ENCODE results near the gene SHROOM3. TPM values are rescaled to one million over a fixed set of nuclear protein-coding genes. Genes with fewer than 3 reads are reported as not detected.

SHROOM3 gene
- total RNA-seq, 1 donor from 2014 or later = 25.0 TPM

DNA sequence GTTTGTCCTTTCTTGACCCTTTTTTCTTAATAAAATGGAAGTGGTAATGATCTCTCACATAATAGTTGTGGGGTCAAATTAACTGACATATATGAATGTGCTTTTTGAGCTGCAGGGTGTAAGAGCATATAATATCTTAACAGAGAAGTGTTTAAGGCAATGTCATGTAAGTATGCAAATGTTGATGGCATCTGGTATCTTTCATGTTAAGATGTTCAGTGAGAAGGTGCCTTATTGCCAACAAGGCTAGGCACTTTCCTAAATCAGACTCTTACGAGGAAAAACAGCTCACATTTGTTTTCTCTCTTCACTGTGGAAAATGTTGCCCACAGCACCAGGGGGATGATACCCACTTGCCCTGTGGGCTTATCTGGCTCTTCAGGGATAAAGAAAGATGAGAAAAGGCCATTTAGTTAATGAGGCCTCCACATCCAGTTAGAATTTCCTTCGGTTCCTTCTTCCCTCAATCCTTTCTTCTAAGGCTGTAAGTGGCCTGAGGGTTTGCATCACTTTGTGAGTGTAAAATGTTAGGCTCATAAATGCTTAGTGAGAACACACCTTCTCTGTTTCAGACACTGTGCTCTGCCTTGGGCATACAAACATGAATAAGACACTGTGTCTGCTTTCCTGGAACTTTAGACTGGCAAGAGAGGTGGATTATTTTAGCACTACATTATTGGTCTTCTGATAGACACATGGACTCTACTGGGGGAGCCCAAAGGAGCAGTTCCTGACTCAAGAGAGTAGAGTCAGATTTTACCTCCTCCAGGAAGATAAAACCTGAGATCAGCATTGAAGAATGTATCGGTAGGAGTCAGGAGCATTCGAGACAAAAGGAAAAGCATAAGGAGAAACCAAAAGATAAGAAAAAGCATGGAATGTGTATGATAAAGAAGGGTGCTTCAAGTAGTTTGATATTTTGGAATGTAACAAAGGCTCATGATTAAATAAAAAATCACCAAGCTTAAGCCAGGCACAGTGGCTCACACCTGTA, 327.4 kb downstream of the SHROOM3 start:
- intact Hi-C loops (cut with DNase I) = no loop called here
- no peak for DNase-seq (ENCODE audit: low spot score)

- intact Hi-C loops (cut with DNase I) = no loop called here
- no peak for DNase-seq (ENCODE audit: low spot score)
These were observed 329.2 kb downstream of the SHROOM3 start for GRCh38 chr4:76764251-76764650.

- no peak for DNase-seq (ENCODE audit: low spot score)
- intact Hi-C loops (cut with DNase I) = no loop called here
These were observed 330.6 kb downstream of the SHROOM3 start for GRCh38 chr4:76765473-76766183.

- intact Hi-C loops (cut with DNase I) = no loop called here
- no peak for DNase-seq (ENCODE audit: low spot score)
These were observed 333.0 kb downstream of the SHROOM3 start for GRCh38 chr4:76767983-76768382.

DNA sequence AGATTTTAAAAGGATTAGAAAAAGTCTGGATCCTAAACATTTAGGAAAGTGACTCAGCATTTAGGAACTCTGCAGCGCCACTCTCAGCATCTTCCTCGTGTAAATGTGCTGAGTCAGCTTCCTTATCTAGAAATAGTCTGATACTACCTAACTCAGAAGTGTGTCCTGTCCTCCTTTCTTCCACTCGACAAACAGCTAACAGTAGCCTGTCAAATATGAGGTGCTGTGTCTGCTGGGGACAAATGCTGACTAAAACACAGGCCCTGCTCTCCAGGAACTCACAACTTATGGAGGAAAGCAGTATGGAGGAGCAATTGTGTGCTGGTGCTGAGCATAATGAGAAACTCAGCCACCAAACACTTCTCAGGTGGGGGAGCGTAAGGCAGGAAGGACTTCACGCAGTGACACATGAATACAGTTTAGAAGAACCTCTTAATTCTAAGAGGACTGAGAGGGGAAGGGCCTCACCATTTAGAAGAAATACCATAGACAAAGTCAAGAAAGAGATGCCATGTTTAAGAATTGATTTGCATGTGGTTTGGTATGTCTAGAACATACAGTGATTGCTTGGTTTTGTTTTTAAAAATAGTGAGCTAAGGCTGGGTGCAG, 337.6 kb downstream of the SHROOM3 start:
- no peak for DNase-seq (ENCODE audit: low spot score)
- intact Hi-C loops (cut with DNase I) = no loop called here

DNA sequence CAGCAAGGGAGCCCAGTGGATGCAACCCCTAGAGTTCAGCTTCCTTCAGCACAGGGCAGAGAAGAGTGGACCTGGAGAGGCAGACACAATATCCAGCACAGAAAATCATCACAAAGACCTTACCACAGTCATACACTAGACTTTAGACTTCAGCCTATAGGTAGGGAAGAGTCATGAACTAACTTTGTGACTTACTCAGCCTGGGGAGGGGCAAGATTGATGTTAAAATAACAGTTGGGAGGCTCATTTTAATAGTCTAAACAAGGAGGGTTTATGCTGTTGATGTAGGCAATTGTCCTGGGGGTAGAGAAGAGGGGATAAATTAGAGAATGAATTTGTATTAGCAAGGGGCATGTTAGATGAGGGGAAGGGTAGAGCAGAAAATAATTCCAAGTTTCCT, 338.7 kb downstream of the SHROOM3 start:
- intact Hi-C loops (cut with DNase I) = no loop called here
- no peak for DNase-seq (ENCODE audit: low spot score)

DNA sequence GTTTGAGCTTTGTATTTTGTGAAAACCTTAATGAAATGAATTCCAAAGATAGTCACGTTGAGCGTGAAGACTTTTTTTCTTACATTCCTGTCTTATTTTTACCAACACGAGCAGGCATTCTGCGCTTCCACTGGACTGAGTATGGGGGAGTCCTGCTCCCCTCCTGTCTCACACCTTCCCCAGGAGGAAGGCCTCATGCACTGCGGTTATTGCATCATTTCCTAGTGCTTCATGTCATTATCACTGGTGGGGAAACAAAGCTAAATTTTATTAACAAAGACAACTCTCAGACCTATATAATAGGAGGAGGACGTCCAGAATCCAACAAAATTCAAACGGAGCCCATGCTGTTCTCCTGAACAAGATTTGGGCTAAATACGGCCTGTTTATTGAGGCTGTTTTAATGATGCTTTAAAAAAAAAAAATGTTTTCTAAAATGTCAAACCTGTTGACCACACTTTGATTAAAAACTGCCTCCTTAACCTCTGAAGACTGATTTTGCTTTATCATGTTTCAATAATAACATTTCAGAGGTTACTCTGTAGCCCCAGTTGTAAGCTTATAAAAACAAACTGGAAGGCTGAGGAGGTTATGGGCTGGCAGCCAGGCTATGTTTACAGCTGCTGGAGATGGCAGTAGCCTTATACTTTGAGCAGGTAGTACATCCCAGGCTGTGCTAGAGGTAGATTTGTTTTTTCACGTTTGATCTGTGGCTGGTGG, 344.9 kb downstream of the SHROOM3 start:
- intact Hi-C loops (cut with DNase I) = no loop called here
- DNase-seq (ENCODE audit: low spot score) = no peak

DNA sequence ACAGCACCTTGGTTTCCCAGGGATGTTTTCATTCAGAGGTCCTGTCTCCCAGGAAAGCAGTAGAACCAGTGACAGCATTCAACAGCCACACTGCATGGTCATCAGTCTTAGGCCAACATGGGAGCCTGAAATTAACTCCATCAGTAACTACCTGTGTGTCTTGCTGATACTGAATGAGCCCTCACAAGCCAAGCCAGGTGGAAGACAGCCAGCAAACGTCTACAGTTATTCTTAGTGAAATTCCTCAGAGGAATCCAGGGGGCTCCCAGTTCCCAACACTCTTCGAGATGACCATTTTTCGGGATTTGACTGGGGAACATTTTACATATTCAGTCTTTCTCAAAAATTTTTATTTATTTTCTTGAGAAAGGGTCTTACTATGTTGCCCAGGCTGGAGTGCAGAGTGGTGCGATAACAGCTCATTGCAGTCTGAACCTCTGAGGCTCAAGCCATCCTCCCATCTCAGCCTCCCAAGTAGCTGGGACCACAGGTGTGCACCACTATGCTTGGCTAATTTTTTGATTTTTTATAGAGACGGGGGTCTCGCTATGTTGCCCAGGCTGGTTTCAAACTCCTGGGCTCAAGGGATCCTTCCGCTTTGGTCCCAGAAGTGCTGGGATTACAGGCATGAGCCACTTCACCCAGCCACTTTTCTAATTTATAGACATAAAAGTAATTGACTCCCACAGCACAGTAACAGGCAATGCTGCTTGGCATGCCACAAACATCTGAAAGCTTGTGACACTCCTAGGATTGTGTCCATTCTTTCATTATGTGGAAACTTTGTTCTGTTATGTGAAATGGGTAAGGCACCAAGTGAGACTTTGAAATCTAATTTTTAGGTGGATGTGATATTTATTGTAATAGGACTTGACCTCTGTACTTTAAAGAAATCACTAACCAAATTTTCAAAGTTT, 346.0 kb downstream of the SHROOM3 start:
- intact Hi-C loops (cut with DNase I) = no loop called here
- DNase-seq (ENCODE audit: low spot score) = no peak

DNA sequence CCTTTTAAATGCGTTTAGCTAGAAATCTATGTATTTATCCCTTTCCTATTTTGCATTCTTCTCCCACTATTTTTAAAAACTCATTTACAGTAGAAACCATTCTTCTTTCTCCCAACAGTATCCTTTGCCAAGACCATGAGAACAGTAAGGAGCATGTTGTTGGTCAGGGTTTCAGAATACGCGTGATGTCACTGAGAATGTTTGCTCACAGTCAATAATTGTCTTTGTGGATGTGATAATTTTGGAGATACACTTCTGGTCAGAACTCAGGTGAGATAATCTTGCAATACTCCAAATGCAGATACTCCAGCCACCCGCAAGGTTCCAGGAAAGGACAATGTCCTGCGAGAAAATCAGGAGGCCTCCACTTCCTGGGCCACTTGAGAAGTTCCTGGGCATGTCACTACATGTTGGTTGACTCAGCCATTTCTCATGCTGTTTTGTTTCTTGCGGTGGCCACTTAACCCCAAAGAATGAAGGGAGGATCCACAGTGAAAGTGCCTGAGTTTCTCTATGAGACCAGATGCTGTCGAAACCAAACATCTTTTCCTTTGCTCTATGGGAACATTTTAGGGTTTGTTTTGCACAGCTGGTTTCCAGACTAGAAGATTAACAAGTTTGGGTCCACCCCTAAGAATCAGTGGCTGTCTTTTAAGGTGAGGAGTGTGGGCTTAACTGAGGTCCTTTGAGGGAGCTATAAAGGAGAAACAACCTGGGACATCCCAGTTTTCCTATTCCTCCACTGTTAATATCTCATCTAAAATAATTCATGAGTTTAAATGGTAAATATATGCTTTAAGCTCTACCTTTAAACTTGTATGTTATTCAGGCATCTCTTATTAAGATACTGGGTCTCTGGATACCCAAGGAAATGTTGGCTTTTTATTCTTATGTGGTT, 346.9 kb downstream of the SHROOM3 start:
- DNase-seq (ENCODE audit: low spot score) = no peak
- intact Hi-C loops (cut with DNase I) = no loop called here

DNA sequence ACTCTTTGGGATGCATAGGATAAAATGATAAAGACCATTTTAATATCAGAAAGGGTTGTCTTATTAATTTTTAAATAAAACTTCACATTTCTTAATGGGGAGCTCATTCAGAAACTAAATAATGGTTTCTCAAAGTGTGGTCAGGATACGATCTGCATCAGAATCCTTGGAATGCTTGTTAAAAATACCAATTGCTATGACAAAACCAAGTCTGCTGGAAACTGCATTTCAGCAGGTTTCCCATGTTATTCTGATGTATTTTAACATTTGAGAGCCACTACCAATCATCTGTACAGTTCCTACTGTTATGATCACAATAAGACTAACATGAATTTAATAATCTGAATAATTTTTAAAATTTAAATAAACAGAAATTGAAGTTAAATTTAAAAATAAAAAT, 347.8 kb downstream of the SHROOM3 start:
- intact Hi-C loops (cut with DNase I) = no loop called here
- no peak for DNase-seq (ENCODE audit: low spot score)

DNA sequence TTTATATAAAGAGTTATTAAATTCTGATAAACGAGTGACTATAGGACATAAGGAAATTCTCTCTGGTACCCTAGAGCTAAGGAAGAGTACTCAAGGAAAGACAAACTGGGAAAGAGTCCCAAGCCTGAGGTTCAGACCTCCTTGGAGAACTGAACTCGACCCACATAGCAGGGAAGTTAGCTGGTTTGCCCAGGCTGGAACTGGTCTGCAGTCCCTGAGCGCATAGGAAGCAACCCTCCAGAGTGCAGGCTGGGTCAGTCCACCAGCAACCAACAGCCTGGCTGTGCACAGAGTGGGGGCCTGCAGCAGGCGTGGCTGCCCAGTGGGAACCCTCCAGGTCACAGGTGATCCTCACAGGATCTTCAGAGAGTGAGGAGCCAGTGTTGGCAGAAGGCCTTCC, 348.8 kb downstream of the SHROOM3 start:
- intact Hi-C loops (cut with DNase I) = no loop called here

GRCh38 chr4:76784237-76784636, 349.2 kb downstream of the SHROOM3 start:
- intact Hi-C loops (cut with DNase I) = no loop called here
- no peak for DNase-seq (ENCODE audit: low spot score)

More for the DNA sequence above, 348.8 kb downstream of the SHROOM3 start:
- no peak for DNase-seq (ENCODE audit: low spot score)

- DNase-seq (ENCODE audit: low spot score) = no peak
- intact Hi-C loops (cut with DNase I) = no loop called here
These were observed 352.9 kb downstream of the SHROOM3 start for GRCh38 chr4:76787898-76788297.

GRCh38 chr4:76790377-76790776, 355.3 kb downstream of the SHROOM3 start:
- DNase-seq (ENCODE audit: low spot score) = no peak
- intact Hi-C loops (cut with DNase I) = no loop called here

DNA sequence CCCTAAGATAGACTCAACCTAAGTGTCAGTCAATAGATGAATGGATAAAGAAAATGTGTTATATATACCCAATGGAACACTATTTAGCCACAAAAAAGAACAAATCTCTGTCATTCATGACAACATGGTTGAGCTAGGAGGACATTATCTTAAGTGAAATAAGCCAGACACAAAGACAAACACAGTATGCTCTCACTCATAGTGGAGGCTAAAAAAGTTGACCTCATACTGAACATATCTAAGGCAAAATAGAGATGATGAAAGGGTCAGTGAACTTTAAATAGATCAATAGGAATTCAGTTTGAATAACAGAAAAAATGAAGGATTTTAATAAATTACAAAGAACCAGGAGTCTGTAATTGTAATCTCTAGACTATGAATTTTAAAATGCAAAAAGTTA, 356.4 kb downstream of the SHROOM3 start:
- DNase-seq (ENCODE audit: low spot score) = no peak
- intact Hi-C loops (cut with DNase I) = no loop called here

- intact Hi-C loops (cut with DNase I) = no loop called here
- DNase-seq (ENCODE audit: low spot score) = no peak
These were observed 357.4 kb downstream of the SHROOM3 start for GRCh38 chr4:76792418-76792817.

DNA sequence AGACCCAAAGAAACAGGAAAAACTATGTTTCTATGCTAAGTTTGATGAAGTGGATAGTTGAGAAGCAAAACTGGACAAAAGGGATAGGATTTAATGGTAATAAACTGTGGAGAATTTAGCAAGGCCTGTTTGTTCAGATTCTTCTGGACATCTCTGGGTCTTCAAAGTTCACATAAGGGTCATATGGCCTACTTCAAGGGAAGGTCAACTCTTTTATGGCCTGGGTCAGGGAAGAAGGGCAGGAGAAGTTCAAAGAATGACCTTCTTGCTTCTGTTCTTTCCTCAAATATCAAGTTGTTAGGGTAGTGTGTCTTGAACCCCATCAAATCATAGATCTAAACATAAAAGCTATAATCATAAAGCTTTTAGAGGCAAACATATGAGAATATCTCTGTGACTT, 360.2 kb downstream of the SHROOM3 start:
- intact Hi-C loops (cut with DNase I) = no loop called here
- DNase-seq (ENCODE audit: low spot score) = no peak

GRCh38 chr4:76799140-76799539, 364.1 kb downstream of the SHROOM3 start:
- intact Hi-C loops (cut with DNase I) = no loop called here
- DNase-seq (ENCODE audit: low spot score) = no peak
